ENCODE data around the gene GPC3.

DNA sequence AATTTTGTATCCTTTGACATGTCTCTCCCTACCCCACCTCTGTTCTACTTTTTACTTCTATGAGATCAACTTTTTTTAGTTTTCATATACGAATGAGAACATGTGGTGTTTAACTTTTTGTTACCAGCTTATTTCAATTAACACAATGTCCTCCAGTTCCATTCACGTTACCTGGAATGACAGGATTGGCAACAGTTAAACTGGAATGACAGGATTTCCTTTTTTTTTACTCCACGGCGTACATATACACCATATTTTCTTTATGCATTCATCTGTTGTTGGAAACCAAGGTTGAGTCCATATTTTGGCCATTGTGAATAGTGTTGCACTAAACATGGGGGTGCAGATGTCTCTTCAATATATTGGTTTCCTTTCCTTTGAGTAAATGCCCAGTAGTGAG is 398.3 kb downstream of the GPC3 start:
- no peak for TF ChIP-seq POLR2AphosphoS5 (IDR thresholded peaks at IDR 0.05)
- TF ChIP-seq, protein P1, sequence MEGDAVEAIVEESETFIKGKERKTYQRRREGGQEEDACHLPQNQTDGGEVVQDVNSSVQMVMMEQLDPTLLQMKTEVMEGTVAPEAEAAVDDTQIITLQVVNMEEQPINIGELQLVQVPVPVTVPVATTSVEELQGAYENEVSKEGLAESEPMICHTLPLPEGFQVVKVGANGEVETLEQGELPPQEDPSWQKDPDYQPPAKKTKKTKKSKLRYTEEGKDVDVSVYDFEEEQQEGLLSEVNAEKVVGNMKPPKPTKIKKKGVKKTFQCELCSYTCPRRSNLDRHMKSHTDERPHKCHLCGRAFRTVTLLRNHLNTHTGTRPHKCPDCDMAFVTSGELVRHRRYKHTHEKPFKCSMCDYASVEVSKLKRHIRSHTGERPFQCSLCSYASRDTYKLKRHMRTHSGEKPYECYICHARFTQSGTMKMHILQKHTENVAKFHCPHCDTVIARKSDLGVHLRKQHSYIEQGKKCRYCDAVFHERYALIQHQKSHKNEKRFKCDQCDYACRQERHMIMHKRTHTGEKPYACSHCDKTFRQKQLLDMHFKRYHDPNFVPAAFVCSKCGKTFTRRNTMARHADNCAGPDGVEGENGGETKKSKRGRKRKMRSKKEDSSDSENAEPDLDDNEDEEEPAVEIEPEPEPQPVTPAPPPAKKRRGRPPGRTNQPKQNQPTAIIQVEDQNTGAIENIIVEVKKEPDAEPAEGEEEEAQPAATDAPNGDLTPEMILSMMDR (IDR thresholded peaks at IDR 0.05): no peak
